CD4-positive, alpha-beta memory T cell (primary cell): ENCODE data around the gene SIDT2. TPM values are rescaled to one million over a fixed set of nuclear protein-coding genes. Genes with fewer than 3 reads are reported as not detected.
A peak's percentile ranks its signal among the peaks of the same experiment; 100 is the strongest.
"Not testable (repeated sequence)": the region's sequence is repeated elsewhere in the genome, so short reads cannot be mapped to it uniquely, and the experiment has no call there.

ENCODE experiments used
- CTCF ChIA-PET: fragments of 350-600 bp; sonication (Branson Sonifier 250); formaldehyde crosslinking; loops from one replicate; lab custom pipeline; 2021; ENCODE audit warnings: inconsistent platforms; ENCODE audit not compliant: partially characterized antibody; lab: Charles Lee
- POLR2A ChIA-PET: fragments of 350-600 bp; sonication (Branson Sonifier 250); formaldehyde crosslinking; loops from one replicate; lab custom pipeline; 2021; ENCODE audit not compliant: partially characterized antibody; lab: Charles Lee
- DNase-seq, 5 donors: peaks; one replicate each; pipeline versions ENCODE4 v3.0.0 to v3.0.0-alpha.2; 2020 to 2022; ENCODE audit warnings: mixed read lengths in 1 of 5
- H3K27ac ChIP-seq: one replicate; pipeline ENCODE4 v1.7.0; 2013; ENCODE audit warnings: low read depth, low read length
- H3K27me3 ChIP-seq: 2 replicates; pipeline ENCODE4 v1.7.0; 2013; ENCODE audit warnings: mild to moderate bottlenecking, low read length, moderate library complexity; ENCODE audit not compliant: insufficient read depth
- H3K36me3 ChIP-seq: 2 replicates; pipeline ENCODE4 v1.7.0; 2013; ENCODE audit warnings: mild to moderate bottlenecking, low read length, moderate library complexity; ENCODE audit not compliant: insufficient read depth
- H3K4me1 ChIP-seq: 2 replicates; pipeline ENCODE4 v1.7.0; 2013; ENCODE audit warnings: mild to moderate bottlenecking, low read length, moderate library complexity; ENCODE audit not compliant: insufficient read depth
- H3K4me3 ChIP-seq, 2 donors: one replicate each; pipeline ENCODE4 v1.7.0; 2013; ENCODE audit warnings: low read length in 2 of 2, mild to moderate bottlenecking in 1 of 2
- H3K9me3 ChIP-seq, 2 donors: one replicate each; pipeline ENCODE4 v1.7.0; 2013; ENCODE audit warnings: low read length in 2 of 2, control low read depth in 1 of 2; ENCODE audit not compliant: control insufficient read depth in 1 of 2
- H3K27ac Mint-ChIP-seq, 7 donors: one replicate each; pipeline ENCODE4 v1.8.0; 2020 to 2021; ENCODE audit warnings: mixed read lengths in 7 of 7, mild to moderate bottlenecking in 6 of 7, inconsistent platforms in 3 of 7, moderate library complexity in 3 of 7
- H3K27me3 Mint-ChIP-seq, 2 donors: one replicate each; pipeline ENCODE4 v1.8.0; 2020 to 2021; ENCODE audit warnings: mixed read lengths in 2 of 2
- H3K36me3 Mint-ChIP-seq, 2 donors: one replicate each; pipeline ENCODE4 v1.8.0; 2020 to 2021; ENCODE audit warnings: mixed read lengths in 2 of 2, inconsistent platforms in 1 of 2, mild to moderate bottlenecking in 1 of 2
- H3K4me1 Mint-ChIP-seq, 4 donors: one replicate each; pipeline ENCODE4 v1.8.0; 2020 to 2021; ENCODE audit warnings: mixed read lengths in 4 of 4, mild to moderate bottlenecking in 1 of 4
- H3K4me3 Mint-ChIP-seq, 8 donors: one replicate each; pipeline ENCODE4 v1.8.0; 2020 to 2021; ENCODE audit warnings: mixed read lengths in 8 of 8, mild to moderate bottlenecking in 7 of 8, moderate library complexity in 6 of 8, inconsistent platforms in 3 of 8
- H3K9me3 Mint-ChIP-seq, 8 donors: one replicate each; pipeline ENCODE4 v1.8.0; 2020 to 2021; ENCODE audit warnings: mixed read lengths in 8 of 8, mild to moderate bottlenecking in 5 of 8, inconsistent platforms in 3 of 8, moderate library complexity in 1 of 8
- intact Hi-C: fragments of 100-400 bp; cut with micrococcal nuclease; formaldehyde crosslinking; loops from one replicate; pipeline ENCODE4 v1.15.1; 2023
- polyA plus RNA-seq, 2 donors: library from polyadenylated mRNA; unstranded; fragments of 300-500 nt; fragmentation: Illumina TruSeq; gene quantifications; one replicate each; pipeline ENCODE4 v1.2.3, GENCODE V29; 2021
- total RNA-seq, 2 experiments: library from RNA; stranded (reverse); gene quantifications; one replicate each; pipeline ENCODE4 v1.2.3, GENCODE V29; 2021

SIDT2 gene
- total and polyA plus RNA-seq, 4 experiments from 2014 or later, result 2.1 to 67.3 (median 32.2) TPM

DNA sequence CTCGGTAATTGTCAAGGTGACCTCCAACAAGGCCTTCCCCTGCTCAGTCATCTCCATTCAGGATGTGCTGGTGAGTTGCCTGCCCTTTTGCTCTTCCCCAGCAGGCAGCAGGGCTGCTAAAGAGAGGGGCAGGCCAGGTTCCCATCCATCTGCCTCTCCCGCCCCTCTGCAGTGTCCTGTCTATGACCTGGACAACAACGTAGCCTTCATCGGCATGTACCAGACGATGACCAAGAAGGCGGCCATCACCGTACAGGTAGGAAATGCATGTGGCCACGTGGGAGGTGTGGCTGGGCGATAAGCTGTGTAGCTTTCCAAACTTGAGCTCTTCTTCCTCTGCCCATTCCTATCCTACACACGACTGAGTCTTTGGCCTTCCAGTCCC lies 4.0 kb downstream of the SIDT2 start:
- Histone ChIP-seq H3K36me3 (peaks cover 5% of the 10 kb centered on the region), H3K4me1 (peaks cover 30% of the 10 kb centered on the region), H3K27me3 (no peaks in the 10 kb centered on the region), H3K4me3 (no peak overlapping the region), H3K9me3 (no peaks in the 10 kb centered on the region), H3K27ac (no peak overlapping the region)
- DNase-seq, result no peak
- no peaks in the 10 kb centered on the region for H3K9me3 Mint-ChIP-seq
- no peak overlapping the region for H3K4me3 Mint-ChIP-seq
- POLR2A ChIA-PET, result interaction anchor here (1.0 to 1.6 kb wide), 3 partner anchors 39 to 395 kb away, joined by 4 to 5 read pairs (median 4); partner anchors contain the start of genes PAFAH1B2 and ZPR1
- intact Hi-C loops, result no loop called here
- CTCF ChIA-PET, result interaction anchor here (3.3 to 5.1 kb wide), 2 partner anchors 10 to 36 kb away, joined by 12 to 41 read pairs; partner anchors contain the start of gene PAFAH1B2
- H3K27me3 Mint-ChIP-seq, result no peaks in the 10 kb centered on the region
- peak overlapping the region in 1 of 7 donors; percentile 86 for H3K27ac Mint-ChIP-seq
- H3K4me1 Mint-ChIP-seq, result peaks cover 21 to 44% (median 35%) of the 10 kb centered on the region in 4 donors
- H3K36me3 Mint-ChIP-seq, result peaks cover 10 to 20% of the 10 kb centered on the region in 2 donors

DNA sequence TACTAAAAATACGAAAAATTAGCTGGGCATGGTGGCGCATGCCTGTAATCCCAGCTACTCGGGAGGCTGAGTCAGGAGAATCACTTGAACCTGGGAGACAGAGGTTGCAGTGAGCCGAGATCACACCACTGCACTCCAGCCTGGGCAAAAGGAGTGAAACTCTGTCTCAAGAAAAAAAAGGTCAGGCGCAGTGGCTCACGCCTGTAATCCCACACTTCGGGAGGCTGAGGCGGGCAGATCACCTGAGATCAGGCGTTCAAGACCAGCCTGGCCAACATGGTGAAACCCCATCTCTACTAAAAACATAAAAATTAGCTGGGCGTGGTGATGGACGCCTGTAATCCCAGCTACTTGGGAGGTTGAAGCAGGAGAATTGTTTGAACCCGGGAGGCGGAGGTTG lies 4.6 kb downstream of the SIDT2 start:
- H3K9me3 ChIP-seq, H3K9me3 Mint-ChIP-seq, H3K36me3 ChIP-seq, intact Hi-C loops, H3K27me3 ChIP-seq, H3K27me3 Mint-ChIP-seq, DNase-seq, H3K27ac Mint-ChIP-seq, H3K4me3 ChIP-seq, H3K4me3 Mint-ChIP-seq, H3K27ac ChIP-seq: not testable (repeated sequence)
- H3K4me1 ChIP-seq, result peaks cover 24% of the 10 kb centered on the region
- ChIA-PET POLR2A (interaction anchor here (0.6 to 1.6 kb wide), 2 partner anchors 47 to 395 kb away, joined by 4 read pairs; partner anchors contain the start of gene ZPR1), CTCF (interaction anchor here (0.6 to 3.3 kb wide), 2 partner anchors 10 to 261 kb away, joined by 3 to 12 read pairs; no protein-coding TSS in a partner anchor)
- H3K36me3 Mint-ChIP-seq, result peaks cover 10 to 20% of the 10 kb centered on the region in 2 donors
- peaks cover 18 to 38% (median 29%) of the 10 kb centered on the region in 4 donors for H3K4me1 Mint-ChIP-seq

DNA sequence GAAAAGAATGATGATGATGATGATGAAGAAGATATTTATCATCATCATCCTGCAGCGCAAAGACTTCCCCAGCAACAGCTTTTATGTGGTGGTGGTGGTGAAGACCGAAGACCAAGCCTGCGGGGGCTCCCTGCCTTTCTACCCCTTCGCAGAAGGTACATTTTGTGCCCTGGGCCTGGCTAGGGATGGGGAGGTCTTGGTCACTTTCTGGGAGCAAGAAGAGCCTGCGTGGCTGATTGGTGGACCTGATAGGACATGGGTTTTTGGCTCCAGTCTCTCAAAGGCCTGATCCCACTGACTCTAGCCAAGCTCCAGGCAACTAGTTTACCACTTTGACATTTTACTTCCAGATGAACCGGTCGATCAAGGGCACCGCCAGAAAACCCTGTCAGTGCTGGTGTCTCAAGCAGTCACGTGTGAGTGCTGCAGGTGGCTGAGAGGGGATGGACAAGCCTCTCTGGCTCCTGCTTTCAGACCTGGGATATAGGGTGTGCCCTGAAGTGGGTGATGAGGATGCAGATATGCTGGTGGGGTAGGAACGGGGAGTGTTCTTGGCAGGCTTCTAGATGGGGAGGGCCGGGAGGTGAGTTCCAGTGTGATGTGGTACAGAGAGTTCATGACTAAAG lies 5.3 kb downstream of the SIDT2 start:
- CTCF ChIA-PET, result interaction anchor here (0.6 to 3.3 kb wide), 3 partner anchors 11 to 262 kb away, joined by 3 to 12 read pairs (median 3); no protein-coding TSS in a partner anchor
- Histone ChIP-seq H3K36me3 (peaks cover 10% of the 10 kb centered on the region), H3K4me3 (no peak overlapping the region), H3K9me3 (no peaks in the 10 kb centered on the region), H3K27me3 (no peaks in the 10 kb centered on the region), H3K4me1 (peaks cover 21% of the 10 kb centered on the region), H3K27ac (no peak overlapping the region)
- Mint-ChIP-seq H3K4me3 (no peak overlapping the region), H3K36me3 (peaks cover 10 to 19% of the 10 kb centered on the region in 2 donors), H3K4me1 (peaks cover 16 to 31% (median 25%) of the 10 kb centered on the region in 4 donors), H3K27ac (peak overlapping the region in 3 of 7 donors; percentile 4 to 63 (median 55)), H3K9me3 (no peaks in the 10 kb centered on the region), H3K27me3 (no peaks in the 10 kb centered on the region)
- no peak for DNase-seq
- intact Hi-C loops, result no loop called here
- POLR2A ChIA-PET, result interaction anchor here (0.6 to 1.6 kb wide), 2 partner anchors 47 to 396 kb away, joined by 4 read pairs; partner anchors contain the start of gene ZPR1

DNA sequence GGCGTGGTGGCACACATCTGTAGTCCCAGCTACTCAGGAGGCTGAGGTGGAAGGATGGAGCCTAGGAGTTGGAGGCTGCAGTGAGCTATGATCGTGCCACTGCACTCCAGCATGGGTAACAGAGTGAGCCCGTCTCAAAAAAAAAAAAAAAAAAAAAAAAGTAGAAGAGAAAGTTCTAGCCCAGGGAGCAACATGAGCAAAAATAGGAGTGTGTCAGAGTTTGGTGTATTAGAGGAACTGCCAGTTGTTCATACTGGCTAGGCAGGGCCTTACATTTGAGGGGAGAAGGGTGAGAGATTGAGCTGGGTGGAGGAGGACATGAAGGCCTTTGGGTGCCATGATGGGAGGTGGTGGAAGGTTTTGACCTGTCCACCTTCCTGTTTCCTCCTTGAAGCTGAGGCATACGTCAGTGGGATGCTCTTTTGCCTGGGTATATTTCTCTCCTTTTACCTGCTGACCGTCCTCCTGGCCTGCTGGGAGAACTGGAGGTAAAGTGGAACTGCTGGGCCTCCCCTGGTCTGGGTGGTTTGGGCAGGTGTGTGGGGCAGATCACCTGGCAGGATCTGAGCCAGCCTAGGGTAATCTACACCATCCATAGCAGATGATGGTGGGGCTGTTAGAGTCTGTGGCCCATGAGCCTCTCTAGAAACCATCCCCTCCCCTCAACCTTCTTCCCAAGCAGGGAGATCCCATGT lies 7.3 kb downstream of the SIDT2 start:
- peaks cover 5 to 12% (median 9%) of the 10 kb centered on the region in 4 donors for H3K4me1 Mint-ChIP-seq

DNA sequence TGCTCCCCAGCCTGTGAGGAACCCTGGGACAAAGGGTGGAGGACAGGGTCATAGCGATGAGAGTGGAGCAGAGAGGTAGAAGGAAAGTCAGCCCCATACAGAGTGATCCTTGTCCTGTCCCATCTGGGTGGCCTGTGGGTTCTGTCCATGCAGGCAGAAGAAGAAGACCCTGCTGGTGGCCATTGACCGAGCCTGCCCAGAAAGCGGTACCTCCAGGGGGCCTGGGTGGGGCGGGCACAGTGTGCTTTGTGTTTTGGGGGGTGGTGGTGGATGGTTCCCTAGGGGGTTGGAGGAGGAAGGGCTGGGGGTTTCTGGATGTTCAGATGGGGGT lies 7.9 kb downstream of the SIDT2 start:
- H3K4me1 Mint-ChIP-seq, result peaks cover 0 to 6% (median 4%) of the 10 kb centered on the region in 4 donors
- no peak overlapping the region for H3K4me3 Mint-ChIP-seq
- Histone ChIP-seq H3K27ac (no peak overlapping the region), H3K4me3 (no peak overlapping the region), H3K9me3 (no peaks in the 10 kb centered on the region), H3K4me1 (no peaks in the 10 kb centered on the region), H3K27me3 (no peaks in the 10 kb centered on the region), H3K36me3 (peaks cover 14% of the 10 kb centered on the region)
- no peaks in the 10 kb centered on the region for H3K27me3 Mint-ChIP-seq
- intact Hi-C loops, result no loop called here
- POLR2A ChIA-PET, result no interaction called here
- CTCF ChIA-PET, result no interaction called here
- DNase-seq, result no peak
- peak overlapping the region in 4 of 7 donors; percentile 11 to 63 (median 18) for H3K27ac Mint-ChIP-seq
- no peaks in the 10 kb centered on the region for H3K9me3 Mint-ChIP-seq
- peaks cover 15 to 17% of the 10 kb centered on the region in 2 donors for H3K36me3 Mint-ChIP-seq

More for the DNA sequence above, 7.3 kb downstream of the SIDT2 start:
- Mint-ChIP-seq H3K27me3 (no peaks in the 10 kb centered on the region), H3K27ac (peak overlapping the region in 6 of 7 donors; percentile 11 to 74 (median 58)), H3K36me3 (peaks cover 15 to 18% of the 10 kb centered on the region in 2 donors), H3K9me3 (no peaks in the 10 kb centered on the region), H3K4me3 (no peak overlapping the region)
- Histone ChIP-seq H3K27ac (no peak overlapping the region), H3K4me3 (no peak overlapping the region), H3K9me3 (no peaks in the 10 kb centered on the region), H3K36me3 (peaks cover 14% of the 10 kb centered on the region), H3K27me3 (no peaks in the 10 kb centered on the region), H3K4me1 (peaks cover 4% of the 10 kb centered on the region)
- intact Hi-C loops, result no loop called here
- ChIA-PET CTCF (interaction anchor here (0.6 kb wide), 1 partner anchor 297 kb away, joined by 3 read pairs; no protein-coding TSS in a partner anchor), POLR2A (interaction anchor here (1.2 kb wide), 1 partner anchor 41 kb away, joined by 3 read pairs; no protein-coding TSS in a partner anchor)
- no peak for DNase-seq

DNA sequence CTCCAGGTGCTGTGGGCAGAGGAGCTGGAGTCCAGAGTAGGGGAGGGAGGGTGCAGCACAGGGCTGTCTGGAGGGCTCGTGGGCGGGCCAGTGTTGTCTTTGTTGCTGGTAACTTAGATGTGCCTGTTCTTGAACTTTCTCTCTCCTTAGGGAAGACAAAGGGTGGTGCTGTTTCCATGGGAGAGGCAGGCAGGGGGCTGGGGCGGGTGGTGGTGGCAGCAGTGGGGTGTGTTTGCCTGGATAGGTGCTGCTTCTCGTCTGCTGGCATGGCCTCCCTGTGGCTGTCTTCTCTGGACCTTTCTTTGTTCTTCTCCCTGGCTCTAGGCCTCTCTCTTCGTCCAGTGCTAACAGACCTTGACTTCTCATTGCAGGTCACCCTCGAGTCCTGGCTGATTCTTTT lies 8.5 kb downstream of the SIDT2 start:
- CTCF ChIA-PET, result no interaction called here

DNA sequence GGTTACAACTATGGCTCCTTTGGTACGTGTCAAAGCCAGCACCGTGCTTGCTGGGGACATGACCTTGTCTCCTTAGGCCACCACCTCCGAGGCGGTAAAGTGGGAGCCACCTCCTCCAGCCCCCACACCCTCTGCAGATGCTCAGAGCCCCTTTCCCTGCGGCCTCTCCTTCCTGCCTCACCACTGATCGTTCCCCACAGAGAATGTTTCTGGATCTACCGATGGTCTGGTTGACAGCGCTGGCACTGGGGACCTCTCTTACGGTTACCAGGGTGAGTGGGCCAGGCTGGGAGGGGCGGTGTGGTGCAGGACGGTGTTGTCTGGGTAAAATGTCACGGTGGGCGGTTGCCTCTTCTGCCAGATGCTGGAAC lies 8.9 kb downstream of the SIDT2 start:
- Mint-ChIP-seq H3K36me3 (peaks cover 15 to 21% of the 10 kb centered on the region in 2 donors), H3K4me1 (peaks cover 2 to 6% (median 5%) of the 10 kb centered on the region in 4 donors), H3K27ac (peak overlapping the region in 4 of 7 donors; percentile 27 to 64 (median 52)), H3K27me3 (no peaks in the 10 kb centered on the region), H3K4me3 (no peak overlapping the region), H3K9me3 (no peaks in the 10 kb centered on the region)
- Histone ChIP-seq H3K27ac (no peak overlapping the region), H3K4me1 (no peaks in the 10 kb centered on the region), H3K9me3 (no peaks in the 10 kb centered on the region), H3K4me3 (no peak overlapping the region), H3K36me3 (peaks cover 12% of the 10 kb centered on the region), H3K27me3 (no peaks in the 10 kb centered on the region)
- no peak for DNase-seq
- ChIA-PET CTCF (no interaction called here), POLR2A (no interaction called here)
- intact Hi-C loops, result no loop called here

More for the DNA sequence above, 8.5 kb downstream of the SIDT2 start:
- Histone ChIP-seq H3K4me3 (no peak overlapping the region), H3K27me3 (no peaks in the 10 kb centered on the region), H3K36me3 (peaks cover 14% of the 10 kb centered on the region), H3K4me1 (no peaks in the 10 kb centered on the region), H3K27ac (no peak overlapping the region), H3K9me3 (no peaks in the 10 kb centered on the region)
- Mint-ChIP-seq H3K4me3 (no peak overlapping the region), H3K27ac (peak overlapping the region in 4 of 7 donors; percentile 27 to 64 (median 52)), H3K27me3 (no peaks in the 10 kb centered on the region), H3K36me3 (peaks cover 15 to 20% of the 10 kb centered on the region in 2 donors), H3K4me1 (peaks cover 2 to 6% (median 5%) of the 10 kb centered on the region in 4 donors), H3K9me3 (no peaks in the 10 kb centered on the region)
- intact Hi-C loops, result no loop called here
- POLR2A ChIA-PET, result no interaction called here
- no peak for DNase-seq
